ENCODE results near the gene FAM124A. TPM values are rescaled to one million over a fixed set of nuclear protein-coding genes. Genes with fewer than 3 reads are reported as not detected.

The FAM124A gene
- total RNA-seq, 3 donors from 2014 or later (not counting 1 experiment from before 2014, with no cell fraction given) = not detected

DNA sequence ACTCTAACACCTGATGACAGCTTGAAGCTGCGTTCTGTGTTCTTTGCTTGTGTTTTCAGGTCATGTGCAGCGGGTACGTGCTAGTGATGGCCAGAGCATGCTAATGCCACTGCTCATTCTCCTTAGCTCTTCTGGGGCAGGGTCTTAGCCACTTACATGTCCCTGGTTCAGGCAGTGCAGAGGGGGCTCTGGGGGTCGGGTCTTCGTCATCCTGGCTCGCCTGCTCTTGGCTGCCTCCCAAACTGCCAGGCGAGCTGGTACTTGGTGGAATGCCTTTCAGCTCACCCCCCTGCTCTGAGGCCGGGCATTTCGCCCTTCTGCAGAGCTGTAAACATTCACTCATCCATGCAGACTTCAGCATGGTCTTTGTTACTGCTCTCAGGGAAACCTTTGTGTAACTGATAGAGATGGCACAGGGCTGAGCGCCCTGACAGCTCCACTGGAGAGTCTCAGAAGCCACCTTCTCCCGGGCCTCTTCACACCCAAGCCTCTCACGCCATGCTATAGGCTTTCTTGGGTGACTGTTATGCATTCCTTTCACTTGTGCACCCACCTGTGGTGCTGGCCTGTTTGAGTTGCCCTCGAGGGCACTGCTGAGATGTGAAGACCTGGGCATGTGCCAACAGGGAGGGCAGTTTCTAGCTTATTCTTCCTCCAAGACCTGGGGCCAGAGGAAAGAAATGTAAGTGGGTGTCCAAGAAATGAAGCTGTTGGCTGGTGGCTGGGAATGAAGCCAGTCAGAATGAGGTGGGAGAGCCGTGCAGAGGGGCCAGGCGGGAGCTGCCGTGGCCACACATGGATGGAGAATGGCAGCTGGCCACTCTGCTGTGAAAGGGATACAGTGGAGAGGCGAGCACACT, 24.4 kb downstream of the FAM124A start:
- ATAC-seq = no peak
- no peaks in the 10 kb centered on the region for H3K4me1 ChIP-seq (ENCODE audit: control insufficient read depth, insufficient read depth, low read length)
- H3K9me3 ChIP-seq (ENCODE audit: control insufficient read depth, insufficient read depth, low read length) = no peaks in the 10 kb centered on the region
- no peak overlapping the region for H3K27ac Mint-ChIP-seq
- intact Hi-C loops (cut with micrococcal nuclease) = no loop called here
- H3K4me3 ChIP-seq (ENCODE audit: low read length) = no peak overlapping the region
- H3K27ac ChIP-seq (ENCODE audit: low read length) = no peak overlapping the region
- no peaks in the 10 kb centered on the region for H3K27me3 ChIP-seq (ENCODE audit: control insufficient read depth, insufficient read depth, low read length)
- H3K4me3 Mint-ChIP-seq = no peak overlapping the region
- 85% methylated on average over 17 of the region's 17 CpGs for WGBS (ENCODE audit: insufficient coverage)
- DNase-seq = no peak
- H3K36me3 Mint-ChIP-seq = no peaks in the 10 kb centered on the region
- H3K9me3 Mint-ChIP-seq = no peaks in the 10 kb centered on the region
- H3K36me3 ChIP-seq (ENCODE audit: control insufficient read depth, insufficient read depth, low read length) = no peaks in the 10 kb centered on the region
- TF ChIP-seq, protein P1, sequence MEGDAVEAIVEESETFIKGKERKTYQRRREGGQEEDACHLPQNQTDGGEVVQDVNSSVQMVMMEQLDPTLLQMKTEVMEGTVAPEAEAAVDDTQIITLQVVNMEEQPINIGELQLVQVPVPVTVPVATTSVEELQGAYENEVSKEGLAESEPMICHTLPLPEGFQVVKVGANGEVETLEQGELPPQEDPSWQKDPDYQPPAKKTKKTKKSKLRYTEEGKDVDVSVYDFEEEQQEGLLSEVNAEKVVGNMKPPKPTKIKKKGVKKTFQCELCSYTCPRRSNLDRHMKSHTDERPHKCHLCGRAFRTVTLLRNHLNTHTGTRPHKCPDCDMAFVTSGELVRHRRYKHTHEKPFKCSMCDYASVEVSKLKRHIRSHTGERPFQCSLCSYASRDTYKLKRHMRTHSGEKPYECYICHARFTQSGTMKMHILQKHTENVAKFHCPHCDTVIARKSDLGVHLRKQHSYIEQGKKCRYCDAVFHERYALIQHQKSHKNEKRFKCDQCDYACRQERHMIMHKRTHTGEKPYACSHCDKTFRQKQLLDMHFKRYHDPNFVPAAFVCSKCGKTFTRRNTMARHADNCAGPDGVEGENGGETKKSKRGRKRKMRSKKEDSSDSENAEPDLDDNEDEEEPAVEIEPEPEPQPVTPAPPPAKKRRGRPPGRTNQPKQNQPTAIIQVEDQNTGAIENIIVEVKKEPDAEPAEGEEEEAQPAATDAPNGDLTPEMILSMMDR (IDR thresholded peaks at IDR 0.05) = no peak
- no peaks in the 10 kb centered on the region for H3K4me1 Mint-ChIP-seq
- H3K27me3 Mint-ChIP-seq (ENCODE audit: low read depth in 2 of 2) = peaks cover 5 to 24% of the 10 kb centered on the region in 2 donors

DNA sequence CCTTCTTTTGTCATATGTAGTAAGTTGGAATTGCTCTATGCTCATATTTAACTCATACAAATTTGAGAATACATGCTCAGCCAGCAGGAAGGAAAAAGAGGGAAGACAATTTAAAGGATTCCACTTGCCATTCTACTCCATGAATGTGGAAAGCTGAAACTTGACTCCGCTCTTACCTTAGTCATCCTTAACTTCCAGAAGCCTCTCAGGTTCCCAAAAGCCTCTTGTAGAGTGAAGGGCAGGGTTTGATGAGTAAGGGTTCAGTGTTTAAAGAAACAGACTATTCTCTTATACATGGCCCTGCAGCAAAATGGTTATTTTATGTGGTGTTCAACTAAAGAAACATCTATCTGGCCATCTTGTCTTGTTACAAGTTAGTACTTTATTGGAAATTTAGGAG, 27.1 kb downstream of the FAM124A start:
- Histone ChIP-seq H3K27ac (ENCODE audit: low read length) (no peak overlapping the region), H3K4me1 (ENCODE audit: control insufficient read depth, insufficient read depth, low read length) (no peaks in the 10 kb centered on the region), H3K27me3 (ENCODE audit: control insufficient read depth, insufficient read depth, low read length) (no peaks in the 10 kb centered on the region), H3K4me3 (ENCODE audit: low read length) (no peak overlapping the region), H3K9me3 (ENCODE audit: control insufficient read depth, insufficient read depth, low read length) (no peaks in the 10 kb centered on the region), H3K36me3 (ENCODE audit: control insufficient read depth, insufficient read depth, low read length) (no peaks in the 10 kb centered on the region)
- Mint-ChIP-seq H3K9me3 (no peaks in the 10 kb centered on the region), H3K36me3 (no peaks in the 10 kb centered on the region), H3K27me3 (ENCODE audit: low read depth in 2 of 2) (peaks cover 9 to 14% of the 10 kb centered on the region in 2 donors), H3K4me3 (no peak overlapping the region), H3K27ac (no peak overlapping the region), H3K4me1 (peaks cover 0 to 9% of the 10 kb centered on the region in 2 donors)
- TF ChIP-seq, protein P1 (IDR thresholded peaks at IDR 0.05) = no peak
- ATAC-seq (no peak), DNase-seq (no peak)
- intact Hi-C loops (cut with micrococcal nuclease) = no loop called here
- WGBS (ENCODE audit: insufficient coverage) = no CpG with 5 or more reads among the region's 1 CpG

DNA sequence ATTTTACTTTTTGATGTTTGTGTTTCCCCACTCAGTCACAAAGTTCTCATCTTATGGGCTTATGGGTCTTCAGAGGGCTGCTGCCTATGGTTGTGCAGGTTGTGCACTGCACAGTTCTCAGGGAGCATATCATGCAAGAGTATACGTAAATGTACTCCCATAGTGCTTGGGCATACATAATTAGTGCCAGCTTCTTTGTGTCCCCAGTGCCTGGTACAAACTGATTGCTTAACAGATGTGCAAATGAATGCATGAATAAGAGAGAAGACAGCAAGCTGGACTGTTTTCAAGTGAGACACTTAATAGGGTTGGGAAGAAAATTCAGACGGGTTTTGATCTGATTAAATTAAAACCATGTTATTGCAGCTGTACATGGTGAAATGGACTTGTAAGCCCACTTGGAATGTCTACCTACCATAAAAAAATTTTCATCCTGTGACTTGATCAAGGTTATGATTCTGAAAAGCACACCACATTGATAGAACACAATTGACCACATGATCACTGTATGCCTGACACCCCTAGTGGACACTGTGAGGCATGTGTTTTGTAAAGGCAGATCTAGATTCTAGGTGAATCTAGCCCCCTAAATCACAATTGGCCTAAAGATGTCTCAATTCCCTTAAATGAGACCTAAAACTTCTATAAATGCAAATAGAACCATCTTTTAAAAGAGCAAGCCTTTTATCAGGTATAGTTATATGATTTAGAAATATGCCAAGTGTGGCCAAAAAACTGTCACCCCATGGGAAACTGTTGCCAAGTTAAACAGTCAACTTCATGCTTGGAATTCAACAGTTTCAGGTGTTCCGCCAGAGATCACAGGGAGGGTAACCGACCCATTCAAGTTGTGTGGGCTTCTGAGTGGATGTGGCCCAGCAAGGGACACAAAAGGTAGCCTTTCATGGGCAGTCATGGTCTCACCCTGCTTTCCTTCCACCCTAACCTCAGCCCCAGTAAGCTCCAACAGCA, 27.9 kb downstream of the FAM124A start:
- Histone ChIP-seq H3K27me3 (ENCODE audit: control insufficient read depth, insufficient read depth, low read length) (no peaks in the 10 kb centered on the region), H3K36me3 (ENCODE audit: control insufficient read depth, insufficient read depth, low read length) (no peaks in the 10 kb centered on the region), H3K9me3 (ENCODE audit: control insufficient read depth, insufficient read depth, low read length) (no peaks in the 10 kb centered on the region), H3K4me3 (ENCODE audit: low read length) (no peak overlapping the region), H3K4me1 (ENCODE audit: control insufficient read depth, insufficient read depth, low read length) (no peaks in the 10 kb centered on the region), H3K27ac (ENCODE audit: low read length) (no peak overlapping the region)
- Mint-ChIP-seq H3K4me1 (peaks cover 0 to 9% of the 10 kb centered on the region in 2 donors), H3K27me3 (ENCODE audit: low read depth in 2 of 2) (peaks cover 7% of the 10 kb centered on the region in 2 donors), H3K4me3 (no peak overlapping the region), H3K36me3 (no peaks in the 10 kb centered on the region), H3K9me3 (no peaks in the 10 kb centered on the region), H3K27ac (no peak overlapping the region)
- WGBS (ENCODE audit: insufficient coverage) = 89% methylated on average over 4 of the region's 4 CpGs
- TF ChIP-seq, protein P1 (IDR thresholded peaks at IDR 0.05) = no peak
- DNase-seq (no peak), ATAC-seq (peak in 1 of 3 donors; percentile 19)
- intact Hi-C loops (cut with micrococcal nuclease) = no loop called here

Data from natural killer cell (primary cell).